Stomach smooth muscle (tissue), 2 donors: ENCODE results near the gene FAM210B.
A peak's percentile ranks its signal among the peaks of the same experiment; 100 is the strongest.

ENCODE experiments used
- H3K27ac ChIP-seq: one replicate; pipeline ENCODE4 v1.7.0; 2013; ENCODE audit warnings: mild to moderate bottlenecking, low read length, inconsistent platforms
- H3K27me3 ChIP-seq, 2 donors: one replicate each; pipeline ENCODE4 v1.7.0; 2013; ENCODE audit warnings: low read length in 2 of 2; ENCODE audit not compliant: insufficient read depth in 2 of 2, control insufficient read depth in 1 of 2
- H3K36me3 ChIP-seq, 2 donors: one replicate each; pipeline ENCODE4 v1.7.0; 2013; ENCODE audit warnings: low read length in 2 of 2; ENCODE audit not compliant: control insufficient read depth in 2 of 2, insufficient read depth in 2 of 2
- H3K4me1 ChIP-seq: one replicate; pipeline ENCODE4 v1.7.0; 2013; ENCODE audit warnings: low read length; ENCODE audit not compliant: control insufficient read depth, insufficient read depth
- H3K4me3 ChIP-seq, 2 donors: one replicate each; pipeline ENCODE4 v1.7.0; 2013; ENCODE audit warnings: low read length in 2 of 2
- H3K9ac ChIP-seq, 2 donors: one replicate each; pipeline ENCODE4 v1.7.0; 2013; ENCODE audit warnings: low read length in 2 of 2, mild to moderate bottlenecking in 1 of 2
- H3K9me3 ChIP-seq, 2 donors: one replicate each; pipeline ENCODE4 v1.7.0; 2013; ENCODE audit warnings: low read length in 2 of 2; ENCODE audit not compliant: control insufficient read depth in 2 of 2
- donor health status: healthy.
- donor health status: Pancreatic carcinoma.

The FAM210B gene

DNA sequence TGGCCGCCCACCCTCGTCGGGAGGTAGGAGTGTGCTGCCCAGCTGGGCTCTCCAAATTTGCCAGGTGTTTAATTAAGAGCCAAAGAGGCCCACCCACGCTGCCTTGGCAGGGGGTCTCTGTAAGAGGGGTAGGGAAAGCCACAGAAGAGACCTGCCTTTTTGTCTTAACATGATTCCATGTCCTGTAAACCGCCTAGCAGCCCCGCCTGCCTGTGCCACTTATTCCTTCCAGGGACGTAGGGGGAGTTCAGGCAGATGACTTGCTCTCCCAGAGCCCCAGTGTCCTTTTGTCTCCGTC lies 2.1 kb downstream of the FAM210B start:
- no peaks in the 10 kb centered on the region for H3K27me3 ChIP-seq
- H3K4me3 ChIP-seq = no peak overlapping the region
- H3K4me1 ChIP-seq = peaks cover 18% of the 10 kb centered on the region
- no peak overlapping the region for H3K27ac ChIP-seq
- no peaks in the 10 kb centered on the region for H3K9me3 ChIP-seq
- H3K36me3 ChIP-seq = peaks cover 4 to 8% of the 10 kb centered on the region in 2 donors
- H3K9ac ChIP-seq = peak overlapping the region in 1 of 2 donors; percentile 20

DNA sequence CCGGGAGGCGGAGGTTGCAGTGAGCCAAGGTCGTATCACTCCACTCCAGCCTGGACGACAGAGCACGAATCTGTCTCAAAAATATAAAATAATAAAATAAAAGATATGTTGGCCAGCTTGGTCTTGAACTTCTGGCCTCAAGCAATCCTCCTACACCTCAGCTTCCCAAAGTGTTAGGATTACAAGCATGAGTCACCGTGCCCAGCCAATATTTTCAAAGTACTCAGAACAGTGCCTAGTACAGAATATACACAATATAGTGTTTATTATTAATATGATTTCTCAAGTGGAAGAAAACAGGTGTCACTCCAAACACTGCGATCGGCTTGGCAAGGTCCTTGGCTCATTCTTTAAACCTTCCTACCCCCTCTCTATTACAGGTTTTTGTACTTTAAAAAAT lies 3.1 kb downstream of the FAM210B start:
- H3K9me3 ChIP-seq = no peaks in the 10 kb centered on the region
- H3K9ac ChIP-seq = no peak overlapping the region
- no peak overlapping the region for H3K4me3 ChIP-seq
- H3K27ac ChIP-seq = no peak overlapping the region
- H3K27me3 ChIP-seq = no peaks in the 10 kb centered on the region
- H3K4me1 ChIP-seq = peaks cover 18% of the 10 kb centered on the region
- H3K36me3 ChIP-seq = peaks cover 12% of the 10 kb centered on the region in 2 donors

DNA sequence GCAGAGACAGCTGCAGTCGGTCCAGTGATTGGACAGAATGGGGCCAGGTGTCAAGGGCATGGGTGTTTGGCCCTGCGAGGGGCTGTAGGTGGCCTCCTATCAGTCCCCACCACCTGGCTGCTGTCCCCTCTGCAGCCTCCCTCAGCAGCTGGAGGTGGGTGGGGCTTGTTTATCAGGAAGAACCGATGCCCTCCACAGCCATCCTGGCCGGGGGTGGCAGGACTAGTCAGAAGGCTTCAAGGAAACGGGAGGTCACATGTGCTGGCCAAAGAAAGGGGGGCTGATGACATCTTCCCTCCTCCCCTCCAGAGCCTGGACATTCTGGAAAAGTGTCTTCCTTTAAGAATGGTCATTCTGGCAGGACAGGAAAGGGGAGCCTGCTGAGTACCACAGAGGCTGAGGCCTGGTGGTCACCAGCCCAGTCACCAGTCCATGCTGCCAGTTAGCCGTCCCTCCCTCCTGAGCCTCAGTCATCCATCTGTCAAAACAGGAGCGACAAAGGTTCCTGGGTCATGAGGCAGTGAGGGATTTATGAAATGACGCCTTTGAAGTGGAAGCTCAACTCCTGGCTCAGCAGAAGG lies 4.1 kb downstream of the FAM210B start:
- Histone ChIP-seq H3K27me3 (no peaks in the 10 kb centered on the region), H3K27ac (no peak overlapping the region), H3K4me3 (no peak overlapping the region), H3K4me1 (peaks cover 16% of the 10 kb centered on the region), H3K36me3 (peaks cover 15 to 17% of the 10 kb centered on the region in 2 donors), H3K9ac (no peak overlapping the region), H3K9me3 (no peaks in the 10 kb centered on the region)

DNA sequence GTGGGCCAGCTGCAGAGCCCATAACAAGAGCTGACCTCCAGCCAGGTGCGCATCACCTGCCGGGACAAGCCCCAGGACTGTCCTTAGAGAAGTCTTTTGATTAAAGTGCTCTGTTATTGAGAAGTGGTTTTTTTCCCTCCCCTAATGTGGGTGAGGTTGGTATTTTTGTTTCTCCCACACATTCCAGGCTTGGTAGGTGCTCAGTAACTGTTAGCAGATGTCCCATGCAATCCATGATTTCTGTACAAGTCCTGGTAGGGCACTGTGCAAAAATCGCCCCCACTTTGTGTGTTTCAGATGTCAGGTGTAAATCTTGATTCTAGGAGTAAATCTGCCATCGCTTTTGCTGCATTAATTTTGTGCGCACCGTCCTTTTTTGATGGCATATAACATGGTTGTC lies 4.7 kb downstream of the FAM210B start:
- no peak overlapping the region for H3K9ac ChIP-seq
- H3K27ac ChIP-seq = no peak overlapping the region
- peaks cover 17 to 18% of the 10 kb centered on the region in 2 donors for H3K36me3 ChIP-seq

DNA sequence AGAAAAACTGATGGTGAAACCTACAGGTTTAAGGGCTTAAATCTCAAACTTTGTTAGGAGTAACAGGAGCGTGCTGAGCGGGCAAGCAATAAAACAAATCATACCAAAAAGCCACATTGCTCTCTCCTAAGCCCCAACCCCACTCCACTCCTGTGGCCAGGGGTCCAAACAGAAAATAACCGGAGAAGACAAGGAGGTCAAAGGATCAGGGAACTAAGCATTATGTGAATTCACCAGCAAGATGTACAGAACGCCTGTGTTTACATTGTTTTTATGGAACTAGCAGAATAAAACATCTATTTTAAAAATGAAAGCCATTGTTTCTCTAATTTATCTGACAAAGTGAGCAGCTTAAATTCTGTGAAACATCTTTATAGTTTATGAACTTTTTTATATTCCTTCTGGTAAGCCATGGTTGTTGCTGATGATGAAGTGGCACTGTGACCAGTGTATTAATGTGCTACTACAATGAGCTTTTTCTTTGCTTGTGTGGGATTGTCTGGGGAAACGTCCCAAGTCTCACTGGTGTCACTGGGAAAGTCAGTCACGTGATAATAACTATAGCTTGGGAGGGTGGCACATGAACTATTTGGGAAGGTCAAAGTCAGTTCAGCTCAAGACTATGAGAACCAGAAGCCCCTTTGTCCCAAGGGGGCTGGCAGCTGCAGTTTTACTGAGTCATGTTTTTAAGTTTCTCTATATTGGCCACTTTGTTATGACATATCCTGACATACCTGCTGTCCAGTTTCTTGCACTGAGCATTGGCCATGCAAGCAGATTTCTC lies 9.8 kb downstream of the FAM210B start:
- Histone ChIP-seq H3K4me3 (no peak overlapping the region), H3K27me3 (no peaks in the 10 kb centered on the region), H3K27ac (no peak overlapping the region), H3K9ac (no peak overlapping the region), H3K9me3 (no peaks in the 10 kb centered on the region), H3K36me3 (peaks cover 15 to 20% of the 10 kb centered on the region in 2 donors), H3K4me1 (no peaks in the 10 kb centered on the region)

More for the DNA sequence above, 4.7 kb downstream of the FAM210B start:
- no peaks in the 10 kb centered on the region for H3K27me3 ChIP-seq
- H3K4me1 ChIP-seq = peaks cover 16% of the 10 kb centered on the region
- H3K4me3 ChIP-seq = no peak overlapping the region
- H3K9me3 ChIP-seq = no peaks in the 10 kb centered on the region

DNA sequence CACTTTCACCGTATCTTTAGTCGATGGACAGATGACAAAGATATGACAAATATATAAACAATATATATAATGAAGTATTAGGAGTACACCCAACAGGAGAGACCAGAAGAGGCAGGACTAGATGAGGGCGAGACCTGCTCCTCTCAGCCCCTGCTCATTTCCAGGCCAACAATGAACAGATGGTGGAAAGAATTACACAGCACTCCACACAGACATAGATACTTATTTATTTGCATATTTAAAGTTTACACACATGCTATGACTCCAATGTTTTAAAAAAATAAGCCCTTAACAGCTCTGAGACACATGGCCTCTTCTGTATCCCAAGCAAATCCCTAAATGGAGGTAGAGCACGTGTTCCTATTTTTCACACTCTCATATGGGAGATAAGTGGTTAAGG lies 10.4 kb downstream of the FAM210B start:
- Histone ChIP-seq H3K9ac (no peak overlapping the region), H3K27ac (no peak overlapping the region), H3K4me3 (no peak overlapping the region), H3K27me3 (no peaks in the 10 kb centered on the region), H3K4me1 (no peaks in the 10 kb centered on the region), H3K36me3 (peaks cover 11 to 19% of the 10 kb centered on the region in 2 donors), H3K9me3 (no peaks in the 10 kb centered on the region)

DNA sequence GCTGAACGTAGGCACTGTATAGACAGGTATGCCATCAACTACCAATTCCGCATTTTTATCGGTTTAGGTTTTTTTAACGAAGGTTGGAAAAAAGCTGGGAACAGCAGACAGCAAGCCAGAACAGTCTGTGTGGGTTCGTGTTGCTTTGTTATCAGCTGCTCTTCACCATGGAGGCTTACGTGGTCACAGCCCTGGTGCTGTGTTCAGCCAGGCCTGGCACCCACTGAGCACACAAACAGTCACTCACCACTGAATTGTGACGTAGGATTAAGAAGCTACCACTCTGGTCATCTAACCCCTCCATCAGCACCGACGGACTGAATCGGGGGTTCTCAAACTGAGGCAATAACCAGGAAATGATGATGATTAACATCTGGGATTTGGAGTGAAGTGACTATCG lies 13.2 kb downstream of the FAM210B start:
- Histone ChIP-seq H3K4me3 (no peak overlapping the region), H3K27ac (no peak overlapping the region), H3K9ac (no peak overlapping the region), H3K27me3 (no peaks in the 10 kb centered on the region), H3K36me3 (peaks cover 6 to 9% of the 10 kb centered on the region in 2 donors), H3K9me3 (no peaks in the 10 kb centered on the region), H3K4me1 (no peaks in the 10 kb centered on the region)

DNA sequence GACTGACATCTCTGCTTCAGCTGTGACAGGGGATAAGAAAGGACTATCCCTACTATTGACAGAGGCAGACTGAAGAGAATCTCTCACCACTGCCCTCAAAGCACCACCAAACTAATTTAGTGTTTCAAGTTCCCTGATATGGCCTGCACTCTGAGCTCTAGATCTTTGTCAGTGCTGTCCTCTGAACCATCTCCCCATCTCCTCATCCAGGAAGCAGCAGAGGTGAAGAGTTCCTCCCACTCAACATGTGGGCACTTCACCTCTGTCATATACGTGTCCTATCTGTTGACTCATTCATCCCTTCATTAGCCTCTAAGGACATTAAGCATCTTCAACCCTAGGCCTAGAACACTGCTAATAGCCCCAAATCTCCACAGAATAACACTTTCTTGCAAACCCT lies 14.1 kb downstream of the FAM210B start:
- Histone ChIP-seq H3K36me3 (peaks cover 2 to 6% of the 10 kb centered on the region in 2 donors), H3K27me3 (no peaks in the 10 kb centered on the region), H3K9me3 (no peaks in the 10 kb centered on the region), H3K4me3 (no peak overlapping the region), H3K9ac (no peak overlapping the region), H3K27ac (no peak overlapping the region), H3K4me1 (no peaks in the 10 kb centered on the region)

DNA sequence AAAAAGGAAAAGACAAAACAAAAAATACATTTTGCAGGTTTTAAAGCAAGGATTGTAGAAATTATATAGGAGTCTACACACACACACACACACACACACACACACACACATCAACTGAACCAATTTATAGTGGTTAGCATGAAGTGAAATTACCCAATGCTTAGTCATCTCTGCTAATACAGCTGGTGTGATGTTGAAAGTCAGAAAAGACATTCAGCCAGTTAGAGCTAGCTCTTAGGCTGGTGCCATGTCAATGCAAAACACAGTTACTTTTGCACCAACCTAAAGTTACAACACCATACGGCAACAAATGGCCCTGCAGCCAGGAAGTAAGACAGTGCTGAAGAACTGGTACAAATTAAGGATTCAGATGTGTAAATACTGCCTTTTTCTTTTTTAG lies 15.2 kb downstream of the FAM210B start:
- Histone ChIP-seq H3K4me3 (no peak overlapping the region), H3K27me3 (no peaks in the 10 kb centered on the region), H3K9ac (no peak overlapping the region), H3K36me3 (peaks cover 0 to 3% of the 10 kb centered on the region in 2 donors), H3K4me1 (no peaks in the 10 kb centered on the region), H3K9me3 (no peaks in the 10 kb centered on the region), H3K27ac (no peak overlapping the region)

DNA sequence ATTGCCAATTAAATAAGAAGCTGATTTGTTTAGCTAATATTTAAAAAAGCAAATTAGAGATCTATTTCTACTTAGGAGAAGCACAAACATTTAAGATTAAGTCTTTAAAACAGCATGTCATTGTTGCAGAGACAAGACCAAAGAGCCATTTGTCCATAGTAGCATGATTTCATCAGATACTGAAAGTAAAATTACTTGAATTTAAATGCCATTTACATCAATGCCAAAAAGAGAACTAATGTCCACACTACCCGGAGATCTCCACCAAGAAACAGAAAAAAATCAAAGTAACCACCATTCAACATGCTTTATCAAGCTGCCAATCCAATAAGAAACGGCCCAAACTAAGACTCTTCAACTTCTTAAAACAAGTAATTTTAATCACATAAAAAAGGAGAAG lies 17.6 kb downstream of the FAM210B start:
- H3K9me3 ChIP-seq = no peaks in the 10 kb centered on the region
- H3K36me3 ChIP-seq = no peaks in the 10 kb centered on the region
- H3K27ac ChIP-seq = no peak overlapping the region
- H3K4me3 ChIP-seq = no peak overlapping the region
- H3K9ac ChIP-seq = no peak overlapping the region
- H3K4me1 ChIP-seq = no peaks in the 10 kb centered on the region
- no peaks in the 10 kb centered on the region for H3K27me3 ChIP-seq

DNA sequence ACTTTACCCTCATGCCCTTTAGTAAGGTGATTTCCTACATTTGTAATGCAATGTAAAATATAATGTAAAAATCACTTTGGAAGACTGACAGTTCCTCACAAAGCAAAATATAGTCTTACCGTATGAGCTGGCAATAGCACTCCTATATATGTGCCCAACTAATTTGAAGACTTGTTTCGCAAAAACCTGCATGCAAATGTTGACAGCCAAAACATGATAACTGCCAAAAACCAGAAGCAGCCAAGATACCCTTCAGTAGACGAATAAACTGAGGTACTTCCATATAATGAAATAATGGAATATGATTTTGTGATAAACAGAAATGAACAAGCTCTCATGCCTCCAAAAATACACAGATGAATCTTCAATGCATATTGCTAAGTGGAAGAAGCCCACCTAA lies 19.6 kb downstream of the FAM210B start:
- Histone ChIP-seq H3K27me3 (no peaks in the 10 kb centered on the region), H3K27ac (no peak overlapping the region), H3K9me3 (no peaks in the 10 kb centered on the region), H3K36me3 (no peaks in the 10 kb centered on the region), H3K4me3 (no peak overlapping the region), H3K9ac (no peak overlapping the region), H3K4me1 (no peaks in the 10 kb centered on the region)
